HCT116 (cell line): ENCODE data around the gene NFASC. TPM values are rescaled to one million over a fixed set of nuclear protein-coding genes. Genes with fewer than 3 reads are reported as not detected.

Experiments
- ATAC-seq: fragments of 200-7000 bp; cut with Tn5 transposase; 2 replicates; pipeline ENCODE4 v1.9.1; 2020; ENCODE audit warnings: mild to moderate bottlenecking, moderate library complexity
- BruUV-seq: library from RNA; stranded (reverse); fragments of 400-500 nt; replicated peaks from 2 replicates; lab custom pipeline; 2021; lab: Mats Ljungman, UMichigan
- CTCF ChIA-PET: fragments of 300-600 bp; sonication (Branson Sonifier 250); formaldehyde crosslinking; loops from one replicate; lab custom pipeline; 2021; ENCODE audit warnings: antibody characterized with exemption; lab: Charles Lee
- POLR2A ChIA-PET: fragments of 300-600, 350-600 bp; sonication (Branson Sonifier 250); formaldehyde crosslinking; loops from one replicate; lab custom pipeline; 2021; ENCODE audit warnings: antibody characterized with exemption; lab: Charles Lee
- RAD21 ChIA-PET, 2 experiments: fragments of 300-600 bp; sonication (Branson Sonifier 250); formaldehyde crosslinking; loops; one replicate each; lab custom pipeline; 2023; ENCODE audit warnings: low total read pairs in 2 of 2; ENCODE audit not compliant: uncharacterized antibody in 2 of 2, unreplicated experiment in 2 of 2, low non-redundant PET in 1 of 2; lab: Charles Lee
- DNase-seq: peaks from one replicate; pipeline ENCODE4 v3.0.0-alpha.2; 2010; ENCODE audit warnings: low read depth, low spot score
- H2AFZ ChIP-seq: fragments of 200-600 bp; shearing (Covaris generic), sonication (generic); 2 replicates; pipeline ENCODE4 v1.6.1; 2017; ENCODE audit warnings: low read depth, mixed run types, mixed read lengths, antibody characterized with exemption, low read length; ENCODE audit not compliant: poor library complexity, severe bottlenecking
- H3K27ac ChIP-seq: 2 replicates; pipeline ENCODE4 v1.5.1; 2012; ENCODE audit warnings: low read depth, low read length
- H3K27me3 ChIP-seq: fragments of 200-600 bp; sonication (generic); 2 replicates; pipeline ENCODE4 v1.6.1; 2016; ENCODE audit warnings: mixed run types, low read length, mixed read lengths; ENCODE audit not compliant: insufficient read depth
- H3K36me3 ChIP-seq, 2 experiments: fragments of 200-500 bp in 1 of 2; fragments of 200-600 bp in 1 of 2; sonication (Bioruptor generic) in 1 of 2; sonication (generic) in 1 of 2; 2 replicates each; pipeline versions ENCODE4 v1.5.1 to v1.6.1; 2014 to 2016; ENCODE audit warnings: low read length in 2 of 2, inconsistent platforms in 1 of 2, mixed read lengths in 1 of 2, mixed run types in 1 of 2; ENCODE audit not compliant: insufficient read depth in 2 of 2, control insufficient read depth in 1 of 2
- H3K4me1 ChIP-seq, 2 experiments: fragments of 200-600 bp in 1 of 2; sonication (generic) in 1 of 2; 2 replicates each; pipeline versions ENCODE4 v1.5.1 to v1.6.1; 2012 to 2017; ENCODE audit warnings: low read length in 2 of 2, inconsistent platforms in 1 of 2, mild to moderate bottlenecking in 1 of 2, mixed read lengths in 1 of 2, mixed run types in 1 of 2, moderate library complexity in 1 of 2; ENCODE audit not compliant: insufficient read depth in 2 of 2, control insufficient read depth in 1 of 2
- H3K4me2 ChIP-seq: fragments of 200-600 bp; sonication (generic); 2 replicates; pipeline ENCODE4 v1.6.1; 2017; ENCODE audit warnings: mixed run types, low read length, mixed read lengths
- H3K4me3 ChIP-seq, 2 experiments: fragments of 200-600 bp in 1 of 2; sonication (generic) in 1 of 2; replicated peaks in 1 of 2; 2 replicates each; pipeline ENCODE4 v1.5.1; 2011 to 2016; ENCODE audit warnings: low read length in 2 of 2, control low read depth in 1 of 2, low read depth in 1 of 2, mild to moderate bottlenecking in 1 of 2, mixed read lengths in 1 of 2, mixed run types in 1 of 2
- H3K79me2 ChIP-seq: fragments of 200-600 bp; sonication (generic); 2 replicates; pipeline ENCODE4 v1.6.1; 2017; ENCODE audit warnings: mild to moderate bottlenecking, mixed run types, low read length, moderate library complexity, mixed read lengths; ENCODE audit not compliant: insufficient read depth
- H3K9ac ChIP-seq: fragments of 200-600 bp; sonication (generic); 2 replicates; pipeline ENCODE4 v1.6.1; 2016; ENCODE audit warnings: low read length, mixed read lengths
- H3K9me2 ChIP-seq: fragments of 200-600 bp; sonication (generic), shearing (Covaris generic); 2 replicates; pipeline ENCODE4 v1.6.1; 2017; ENCODE audit warnings: mixed run types, mild to moderate bottlenecking, moderate library complexity; ENCODE audit not compliant: insufficient read depth
- H3K9me3 ChIP-seq, 2 experiments: fragments of 200-500 bp in 1 of 2; fragments of 200-600 bp in 1 of 2; sonication (Bioruptor generic) in 1 of 2; sonication (generic) in 1 of 2; 2 replicates each; pipeline ENCODE4 v1.6.1; 2014 to 2017; ENCODE audit warnings: low read length in 2 of 2, mixed read lengths in 2 of 2, inconsistent platforms in 1 of 2, low read depth in 1 of 2, mild to moderate bottlenecking in 1 of 2, mixed run types in 1 of 2, moderate library complexity in 1 of 2; ENCODE audit not compliant: control insufficient read depth in 1 of 2, insufficient read depth in 1 of 2
- H4K20me1 ChIP-seq: fragments of 200-600 bp; sonication (generic), shearing (Covaris generic); 2 replicates; pipeline ENCODE4 v1.6.1; 2017; ENCODE audit warnings: mixed run types, mild to moderate bottlenecking, moderate library complexity; ENCODE audit not compliant: insufficient read depth
- ATF3 ChIP-seq: IDR thresholded peaks from 2 replicates; pipeline ENCODE4 v1.6.1; 2012
- CBX3 ChIP-seq: IDR thresholded peaks from 2 replicates; pipeline ENCODE4 v1.6.1; 2012; ENCODE audit warnings: low read depth
- CTCF ChIP-seq, 3 experiments: fragments of 200-600 bp in 1 of 3; sonication (generic) in 1 of 3; IDR thresholded peaks in 2 of 3; conservative IDR thresholded peaks in 1 of 3; 2 replicates each; pipeline ENCODE4 v1.5.1; 2012 to 2017; ENCODE audit warnings: low read depth in 2 of 3, low read length in 2 of 3, antibody characterized with exemption in 1 of 3, borderline replicate concordance in 1 of 3, control low read depth in 1 of 3, mild to moderate bottlenecking in 1 of 3, mixed read lengths in 1 of 3, mixed run types in 1 of 3, moderate library complexity in 1 of 3; ENCODE audit not compliant: insufficient read depth in 1 of 3
- EGR1 ChIP-seq: IDR thresholded peaks from 2 replicates; pipeline ENCODE4 v1.6.1; 2012; ENCODE audit warnings: low read depth
- ELF1 ChIP-seq: IDR thresholded peaks from 2 replicates; pipeline ENCODE4 v1.6.1; 2012; ENCODE audit warnings: low read depth, borderline replicate concordance
- EZH2 ChIP-seq: fragments of 200-600 bp; sonication (generic); IDR thresholded peaks from 2 replicates; pipeline ENCODE4 v1.6.1; 2017; ENCODE audit warnings: antibody characterized with exemption, mixed run types
- JUND ChIP-seq: IDR thresholded peaks from 2 replicates; pipeline ENCODE4 v1.6.1; 2012
- MAX ChIP-seq: IDR thresholded peaks from 2 replicates; pipeline ENCODE4 v1.6.1; 2012
- POLR2AphosphoS5 ChIP-seq: IDR thresholded peaks from 2 replicates; pipeline ENCODE4 v1.6.1; 2011; ENCODE audit warnings: mild to moderate bottlenecking, low read depth, low read length, moderate library complexity
- RAD21 ChIP-seq: IDR thresholded peaks from 2 replicates; pipeline ENCODE4 v1.6.1; 2012; ENCODE audit warnings: low read depth, mild to moderate bottlenecking
- REST ChIP-seq: IDR thresholded peaks from 2 replicates; pipeline ENCODE4 v1.6.1; 2012; ENCODE audit warnings: low read depth
- SIN3A ChIP-seq: IDR thresholded peaks from 2 replicates; pipeline ENCODE4 v1.6.1; 2012; ENCODE audit warnings: low read depth
- SRF ChIP-seq: IDR thresholded peaks from 2 replicates; pipeline ENCODE4 v1.6.1; 2012; ENCODE audit warnings: low read depth
- YY1 ChIP-seq: IDR thresholded peaks from 2 replicates; pipeline ENCODE4 v1.6.1; 2011; ENCODE audit warnings: low read length, low read depth, moderate library complexity, mild to moderate bottlenecking; ENCODE audit not compliant: insufficient replicate concordance; ENCODE audit errors: extremely low read depth
- ZFX ChIP-seq: fragments of 450-650 bp; IDR thresholded peaks from 2 replicates; pipeline ENCODE4 v1.6.1; 2017
- ZNF274 ChIP-seq: fragments of 200-500 bp; sonication (Bioruptor generic); IDR thresholded peaks from 2 replicates; pipeline ENCODE4 v1.6.1; 2014; ENCODE audit warnings: mild to moderate bottlenecking, low read depth, low read length, inconsistent platforms
- intact Hi-C: fragments of 100-400 bp; cut with micrococcal nuclease; formaldehyde crosslinking; loops from 2 replicates; pipeline ENCODE4 v1.10.0; 2022
- total RNA-seq: library from RNA; stranded (reverse); gene quantifications from one replicate; pipeline ENCODE4 v1.2.1, GENCODE V29; 2021; ENCODE audit not compliant: unreplicated experiment

Gene NFASC
- total RNA-seq, 1 experiment from 2014 or later: 0.57 TPM

GRCh38 chr1:205032508-205032907, 161.8 kb downstream of the NFASC start:
- no TSS peak for BruUV-seq
- ATAC-seq (no peak), DNase-seq (no peak)
- TF ChIP-seq ELF1: no peak
- Histone ChIP-seq H4K20me1 (no peaks in the 10 kb centered on the region), H3K4me2 (no peak overlapping the region), H3K27me3 (no peaks in the 10 kb centered on the region), H2AFZ (no peak overlapping the region), H3K9me2 (no peaks in the 10 kb centered on the region), H3K79me2 (no peaks in the 10 kb centered on the region), H3K36me3 (no peaks in the 10 kb centered on the region), H3K4me1 (no peaks in the 10 kb centered on the region), H3K4me3 (no peak overlapping the region), H3K9ac (no peak overlapping the region), H3K27ac (no peak overlapping the region), H3K9me3 (no peaks in the 10 kb centered on the region)
- intact Hi-C loops: no loop called here
- ChIA-PET RAD21 (no interaction called here), CTCF (interaction anchor here (2.4 kb wide), 1 partner anchor 29 kb away, joined by 6 read pairs; no protein-coding TSS in a partner anchor), POLR2A (no interaction called here)

GRCh38 chr1:205037539-205037938, 166.9 kb downstream of the NFASC start:
- BruUV-seq: no TSS peak
- intact Hi-C loops: no loop called here
- no peak overlapping the region for H3K27ac ChIP-seq
- ChIA-PET RAD21 (no interaction called here), CTCF (no interaction called here), POLR2A (no interaction called here)
- H2AFZ ChIP-seq: no peak overlapping the region
- no peak overlapping the region for H3K4me2 ChIP-seq
- no peak overlapping the region for H3K9ac ChIP-seq
- H3K79me2 ChIP-seq: no peaks in the 10 kb centered on the region
- H3K4me3 ChIP-seq: no peak overlapping the region
- H3K9me3 ChIP-seq: no peaks in the 10 kb centered on the region
- H4K20me1 ChIP-seq: no peaks in the 10 kb centered on the region
- no peaks in the 10 kb centered on the region; the same call in 1 of the 2 replicates for H3K27me3 ChIP-seq
- no peaks in the 10 kb centered on the region for H3K4me1 ChIP-seq
- H3K9me2 ChIP-seq: no peaks in the 10 kb centered on the region
- no peaks in the 10 kb centered on the region for H3K36me3 ChIP-seq
- DNase-seq (no peak), ATAC-seq (no peak)
- no peak for TF ChIP-seq POLR2AphosphoS5
- TF ChIP-seq ZFX: no peak
- TF ChIP-seq SIN3A: no peak
- no peak for TF ChIP-seq ATF3
- no peak for TF ChIP-seq YY1
- no peak for TF ChIP-seq SRF
- no peak for TF ChIP-seq RAD21
- TF ChIP-seq EGR1: no peak
- no peak for TF ChIP-seq ELF1
- no peak for TF ChIP-seq MAX
- no peak for TF ChIP-seq REST
- TF ChIP-seq JUND: no peak
- TF ChIP-seq EZH2: no peak
- TF ChIP-seq ZNF274: no peak
- no peak for TF ChIP-seq CBX3
- TF ChIP-seq CTCF (IDR thresholded peaks at IDR 0.05 in 2 of 3, conservative IDR thresholded peaks at IDR 0.05 in 1 of 3; ENCODE audit: borderline replicate concordance in 1 of 3, insufficient read depth in 1 of 3, low read depth in 2 of 3, low read length in 2 of 3): no peak
